Muscle of leg (tissue), 11 donors: ENCODE results near the gene SEC22C. TPM values are rescaled to one million over a fixed set of nuclear protein-coding genes. Genes with fewer than 3 reads are reported as not detected.
"Not testable (repeated sequence)": the region's sequence is repeated elsewhere in the genome, so short reads cannot be mapped to it uniquely, and the experiment has no call there.

ENCODE experiments used
- DNase-seq: peaks from one replicate; pipeline ENCODE4 v3.0.0; 2013
- H3K27ac ChIP-seq: one replicate; pipeline ENCODE4 v1.5.1; 2013; ENCODE audit warnings: mild to moderate bottlenecking, low read length, control low read depth
- H3K27me3 ChIP-seq: one replicate; pipeline ENCODE4 v1.6.1; 2013; ENCODE audit warnings: low read length; ENCODE audit not compliant: control insufficient read depth, insufficient read depth
- H3K36me3 ChIP-seq: one replicate; pipeline ENCODE4 v1.6.1; 2013; ENCODE audit warnings: low read length; ENCODE audit not compliant: control insufficient read depth, insufficient read depth
- H3K4me1 ChIP-seq: one replicate; pipeline ENCODE4 v1.6.1; 2013; ENCODE audit warnings: low read length; ENCODE audit not compliant: control insufficient read depth, insufficient read depth
- H3K4me3 ChIP-seq: one replicate; pipeline ENCODE4 v1.5.1; 2013; ENCODE audit warnings: low read length, control low read depth
- H3K9me3 ChIP-seq: replicated peaks from 2 replicates; pipeline ENCODE4 v1.6.1; 2013; ENCODE audit warnings: low read depth, low read length; ENCODE audit not compliant: control insufficient read depth
- WGBS: methylation state at CpG from one replicate; pipeline ENCODE4 v1.1.5; 2013; ENCODE audit warnings: missing lambda C conversion rate; ENCODE audit not compliant: insufficient coverage; 5-methylcytosine and 5-hydroxymethylcytosine counted together
- polyA plus RNA-seq, 8 donors: library from polyadenylated mRNA; unstranded; fragments of 120-200 nt; gene quantifications; one replicate each; pipeline versions ENCODE4 v1.2.1 to v1.2.3, GENCODE V29; 2013; ENCODE audit warnings: inconsistent platforms in 1 of 8, low replicate concordance in 1 of 8; ENCODE audit not compliant: insufficient read length in 8 of 8, insufficient read depth in 1 of 8
- total RNA-seq: library from RNA; stranded (reverse); fragments of 120-200 nt; gene quantifications from one replicate; pipeline ENCODE4 v1.2.4, GENCODE V29; 2013

The SEC22C gene
- total and polyA plus RNA-seq, 9 donors, result 19.4 to 30.0 (median 22.6) TPM

- no peaks in the 10 kb centered on the region for H3K36me3 ChIP-seq
- H3K9me3 ChIP-seq, result no peaks in the 10 kb centered on the region
- peak overlapping the region; percentile 84 for H3K27ac ChIP-seq
- no peaks in the 10 kb centered on the region for H3K27me3 ChIP-seq
- peak overlapping the region; percentile 80 for H3K4me3 ChIP-seq
- WGBS, result no CpG with 5 or more reads among the region's 3 CpGs
- no peak for DNase-seq
- peaks cover 5% of the 10 kb centered on the region for H3K4me1 ChIP-seq
Observed at GRCh38 chr3:42582474-42583070, 805 bp upstream of the SEC22C start.

DNA sequence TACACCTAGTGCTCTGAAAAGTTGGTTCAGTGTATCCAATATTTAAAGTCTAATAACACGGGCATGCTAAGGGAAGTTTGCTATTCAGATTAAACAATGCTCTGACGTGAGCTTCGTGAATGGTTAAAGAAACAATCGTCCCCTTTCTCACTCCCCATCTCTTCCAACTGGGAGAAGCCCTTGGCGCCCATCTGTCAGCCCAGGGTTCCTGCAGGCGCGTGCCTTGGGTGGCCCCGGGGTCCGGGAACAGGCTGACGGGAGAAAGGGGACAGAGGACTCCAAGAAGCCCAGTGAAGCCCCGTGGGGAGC is 413 bp downstream of the SEC22C start:
- 0% methylated on average over 6 of the region's 11 CpGs for WGBS
- no peaks in the 10 kb centered on the region for H3K27me3 ChIP-seq
- peak overlapping the region; percentile 18 for H3K27ac ChIP-seq
- DNase-seq, result no peak
- peak overlapping the region; percentile 80 for H3K4me3 ChIP-seq
- no peaks in the 10 kb centered on the region for H3K9me3 ChIP-seq
- no peaks in the 10 kb centered on the region for H3K36me3 ChIP-seq
- H3K4me1 ChIP-seq, result peaks cover 5% of the 10 kb centered on the region

GRCh38 chr3:42579346-42579745 is 2.4 kb downstream of the SEC22C start:
- DNase-seq, result not testable (repeated sequence)
- no CpG with 5 or more reads among the region's 4 CpGs for WGBS

GRCh38 chr3:42578054-42578453 is 3.7 kb downstream of the SEC22C start:
- Histone ChIP-seq H3K36me3 (peaks cover 7% of the 10 kb centered on the region), H3K9me3 (peaks cover 9% of the 10 kb centered on the region), H3K4me1 (peaks cover 5% of the 10 kb centered on the region), H3K27me3 (no peaks in the 10 kb centered on the region), H3K27ac (no peak overlapping the region), H3K4me3 (no peak overlapping the region)
- WGBS, result no CpG with 5 or more reads among the region's 4 CpGs
- no peak for DNase-seq

More at GRCh38 chr3:42579346-42579745, 2.4 kb downstream of the SEC22C start:
- H3K4me1 ChIP-seq, H3K27ac ChIP-seq, H3K27me3 ChIP-seq, H3K36me3 ChIP-seq, H3K9me3 ChIP-seq, H3K4me3 ChIP-seq: not testable (repeated sequence)

DNA sequence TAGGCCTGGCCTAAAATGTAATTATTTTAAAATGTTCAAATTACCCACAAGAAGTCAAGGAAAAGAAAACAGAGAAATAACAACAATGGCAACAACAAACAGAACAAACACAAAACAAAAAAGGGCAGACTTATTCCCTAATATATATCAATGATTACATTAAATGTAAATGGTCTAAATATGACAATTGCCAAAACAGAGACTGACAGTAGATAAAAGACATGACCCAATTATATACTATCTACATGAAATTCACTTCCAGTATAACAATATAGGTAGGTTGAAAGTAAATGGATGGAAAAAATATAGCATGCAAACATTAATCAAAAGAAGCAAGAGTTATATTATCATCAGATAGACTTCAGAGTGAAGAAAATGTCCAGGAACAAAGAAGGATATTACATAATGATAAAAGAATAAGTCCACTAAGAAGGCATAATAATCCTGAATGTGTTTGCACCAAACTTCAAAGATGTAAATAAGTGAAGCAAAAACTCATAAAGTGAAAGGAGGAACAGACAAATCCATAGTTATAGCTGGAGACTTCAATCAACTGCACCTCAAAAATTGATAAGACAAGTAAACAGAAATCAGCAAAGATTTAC is 6.5 kb downstream of the SEC22C start:
- Histone ChIP-seq H3K9me3 (peaks cover 9% of the 10 kb centered on the region), H3K27ac (no peak overlapping the region), H3K27me3 (no peaks in the 10 kb centered on the region), H3K36me3 (peaks cover 10% of the 10 kb centered on the region), H3K4me1 (no peaks in the 10 kb centered on the region), H3K4me3 (no peak overlapping the region)
- DNase-seq, result no peak

DNA sequence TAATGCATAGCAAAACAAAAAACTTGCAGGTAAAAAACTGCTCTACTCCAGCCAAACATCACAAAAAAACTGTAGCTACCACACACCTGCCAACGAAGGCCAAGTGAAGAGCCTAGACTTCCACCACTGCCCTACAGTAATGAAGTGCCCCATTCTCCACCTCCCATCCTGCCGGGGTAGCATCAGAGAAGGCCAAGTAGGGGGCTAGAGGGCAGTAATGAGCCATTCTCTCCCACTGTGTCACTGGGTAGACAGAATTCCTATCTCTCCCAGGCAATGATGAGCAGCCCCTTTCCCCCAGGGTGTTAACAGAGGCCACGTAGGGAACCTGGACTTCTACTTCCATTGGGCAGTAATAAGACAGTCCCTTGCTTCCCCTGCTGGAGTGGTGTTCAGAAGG is 9.5 kb downstream of the SEC22C start:
- WGBS, result no CpG with 5 or more reads among the region's 3 CpGs
- no peaks in the 10 kb centered on the region for H3K4me1 ChIP-seq
- H3K4me3 ChIP-seq, result no peak overlapping the region
- DNase-seq, result no peak
- H3K27me3 ChIP-seq, result no peaks in the 10 kb centered on the region
- H3K27ac ChIP-seq, result no peak overlapping the region
- H3K36me3 ChIP-seq, result peaks cover 20% of the 10 kb centered on the region
- peaks cover 9% of the 10 kb centered on the region for H3K9me3 ChIP-seq

- no peak overlapping the region for H3K4me3 ChIP-seq
- no peaks in the 10 kb centered on the region for H3K4me1 ChIP-seq
- H3K27ac ChIP-seq, result no peak overlapping the region
- no peak for DNase-seq
- H3K27me3 ChIP-seq, result no peaks in the 10 kb centered on the region
- peaks cover 39% of the 10 kb centered on the region for H3K36me3 ChIP-seq
- peaks cover 3% of the 10 kb centered on the region for H3K9me3 ChIP-seq
- no CpG with 5 or more reads among the region's 2 CpGs for WGBS
Observed at GRCh38 chr3:42569593-42570142, 12.1 kb downstream of the SEC22C start.

DNA sequence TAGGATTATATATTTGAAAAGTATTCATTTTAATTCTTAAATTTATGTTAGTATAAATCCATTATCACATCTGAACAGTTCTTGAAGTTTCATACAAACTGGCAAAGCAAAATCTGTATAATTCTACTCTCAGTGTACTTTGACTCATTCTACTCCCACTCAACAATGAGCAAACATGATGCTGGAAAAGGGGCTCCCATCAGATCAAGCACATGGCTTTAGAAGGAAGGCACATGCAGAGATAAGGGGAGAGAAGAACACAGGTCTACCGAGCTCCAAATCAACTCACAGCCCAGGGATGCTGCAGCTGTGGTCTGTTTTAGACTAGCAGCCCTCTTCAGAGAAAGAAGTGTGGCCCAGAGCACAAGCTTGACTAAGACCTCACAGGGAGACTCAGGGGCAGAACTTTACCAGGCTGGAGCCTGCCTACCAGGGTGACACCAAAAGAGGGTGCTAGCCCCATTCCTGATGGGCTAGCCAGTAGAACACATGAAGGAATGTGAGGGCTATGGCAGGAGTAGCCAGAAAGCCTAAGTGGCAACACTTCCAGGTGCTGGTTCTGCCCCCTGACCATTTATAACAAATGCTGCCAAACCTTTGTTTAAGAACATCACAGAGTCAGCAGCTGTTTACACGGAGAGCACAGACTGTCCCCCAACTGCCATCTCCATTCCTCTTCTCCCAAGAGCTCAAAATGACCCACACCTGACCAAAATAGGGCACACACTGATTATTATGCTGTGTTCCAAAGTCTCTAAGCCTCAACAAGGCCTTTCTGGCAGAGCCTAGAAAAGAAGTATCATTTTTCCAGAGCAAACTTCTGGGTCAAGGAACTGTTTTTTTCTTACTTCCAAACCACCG is 19.5 kb downstream of the SEC22C start:
- no peaks in the 10 kb centered on the region for H3K9me3 ChIP-seq
- H3K4me3 ChIP-seq, result no peak overlapping the region
- no peaks in the 10 kb centered on the region for H3K4me1 ChIP-seq
- WGBS, result 63% methylated on average over 1 of the region's 3 CpGs
- peaks cover 63% of the 10 kb centered on the region for H3K36me3 ChIP-seq
- no peak for DNase-seq
- no peak overlapping the region for H3K27ac ChIP-seq
- no peaks in the 10 kb centered on the region for H3K27me3 ChIP-seq

- Histone ChIP-seq H3K4me3 (no peak overlapping the region), H3K4me1 (no peaks in the 10 kb centered on the region), H3K36me3 (peaks cover 55% of the 10 kb centered on the region), H3K27me3 (no peaks in the 10 kb centered on the region), H3K9me3 (no peaks in the 10 kb centered on the region), H3K27ac (no peak overlapping the region)
- DNase-seq, result no peak
Observed at GRCh38 chr3:42557854-42558253, 23.9 kb downstream of the SEC22C start.

DNA sequence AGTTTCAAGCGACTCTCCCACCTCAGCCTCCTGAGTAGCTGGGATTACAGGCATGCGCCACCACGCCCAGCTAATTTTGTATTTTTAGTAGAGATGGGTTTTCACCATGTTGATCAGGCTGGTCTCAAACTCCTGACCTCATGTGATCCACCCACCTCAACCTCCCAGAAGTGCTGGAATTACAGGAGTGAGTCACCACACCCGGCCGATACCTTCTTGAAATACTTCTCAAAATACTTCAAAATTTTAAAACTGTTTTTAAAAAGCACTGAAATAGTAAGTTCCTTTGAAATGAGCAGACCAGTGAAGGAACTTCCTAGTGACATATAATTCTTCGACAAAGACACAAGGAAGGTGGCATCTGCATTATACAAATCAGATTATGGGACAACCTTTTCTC is 24.9 kb downstream of the SEC22C start:
- H3K36me3 ChIP-seq, result peaks cover 53% of the 10 kb centered on the region

More for the DNA sequence above, 24.9 kb downstream of the SEC22C start:
- H3K4me3 ChIP-seq, H3K9me3 ChIP-seq, H3K27me3 ChIP-seq, H3K4me1 ChIP-seq, DNase-seq, H3K27ac ChIP-seq: not testable (repeated sequence)
- WGBS, result no CpG with 5 or more reads among the region's 6 CpGs
